HFF-Myc (cell line): ENCODE data around the gene SRGAP3.
A peak's percentile ranks its signal among the peaks of the same experiment; 100 is the strongest.

Experiments
- DNase-seq: peaks from one replicate; pipeline ENCODE4 v3.0.0-alpha.2; 2011; ENCODE audit warnings: low read depth; ENCODE audit errors: extremely low read depth
- H3K4me3 ChIP-seq: replicated peaks from 2 replicates; pipeline ENCODE4 v1.5.1; 2011; ENCODE audit warnings: low read depth, mild to moderate bottlenecking, control low read depth, low read length
- TF ChIP-seq, protein P1 (sequence below): IDR thresholded peaks from 2 replicates; pipeline ENCODE4 v1.5.1; 2012; ENCODE audit warnings: mild to moderate bottlenecking, low read depth, low read length, control low read depth; ENCODE audit errors: missing control alignments

The SRGAP3 gene

DNA sequence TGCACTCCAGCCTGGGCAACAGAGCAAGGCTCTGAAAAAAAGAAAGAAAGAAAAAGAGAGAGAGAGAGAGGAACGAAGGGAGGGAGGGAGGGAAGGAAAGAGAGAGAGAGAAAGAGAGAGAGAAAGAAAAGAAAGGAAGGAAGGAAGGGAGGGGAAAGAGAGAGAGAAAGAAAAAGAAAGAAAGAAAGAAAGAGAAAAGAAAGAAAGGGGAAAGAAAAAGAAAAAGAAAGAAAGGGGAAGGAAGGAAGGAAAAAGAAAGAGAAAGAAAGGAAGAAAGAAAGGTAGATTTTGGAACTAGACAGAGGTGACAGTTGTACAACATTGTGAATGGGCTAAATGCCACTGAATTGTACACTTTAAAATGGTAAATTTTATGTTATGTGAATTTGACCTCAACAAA lies 5.3 kb upstream of the SRGAP3 start:
- no peak for DNase-seq
- H3K4me3 ChIP-seq = no peak overlapping the region
- TF ChIP-seq, protein P1, sequence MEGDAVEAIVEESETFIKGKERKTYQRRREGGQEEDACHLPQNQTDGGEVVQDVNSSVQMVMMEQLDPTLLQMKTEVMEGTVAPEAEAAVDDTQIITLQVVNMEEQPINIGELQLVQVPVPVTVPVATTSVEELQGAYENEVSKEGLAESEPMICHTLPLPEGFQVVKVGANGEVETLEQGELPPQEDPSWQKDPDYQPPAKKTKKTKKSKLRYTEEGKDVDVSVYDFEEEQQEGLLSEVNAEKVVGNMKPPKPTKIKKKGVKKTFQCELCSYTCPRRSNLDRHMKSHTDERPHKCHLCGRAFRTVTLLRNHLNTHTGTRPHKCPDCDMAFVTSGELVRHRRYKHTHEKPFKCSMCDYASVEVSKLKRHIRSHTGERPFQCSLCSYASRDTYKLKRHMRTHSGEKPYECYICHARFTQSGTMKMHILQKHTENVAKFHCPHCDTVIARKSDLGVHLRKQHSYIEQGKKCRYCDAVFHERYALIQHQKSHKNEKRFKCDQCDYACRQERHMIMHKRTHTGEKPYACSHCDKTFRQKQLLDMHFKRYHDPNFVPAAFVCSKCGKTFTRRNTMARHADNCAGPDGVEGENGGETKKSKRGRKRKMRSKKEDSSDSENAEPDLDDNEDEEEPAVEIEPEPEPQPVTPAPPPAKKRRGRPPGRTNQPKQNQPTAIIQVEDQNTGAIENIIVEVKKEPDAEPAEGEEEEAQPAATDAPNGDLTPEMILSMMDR = no peak

DNA sequence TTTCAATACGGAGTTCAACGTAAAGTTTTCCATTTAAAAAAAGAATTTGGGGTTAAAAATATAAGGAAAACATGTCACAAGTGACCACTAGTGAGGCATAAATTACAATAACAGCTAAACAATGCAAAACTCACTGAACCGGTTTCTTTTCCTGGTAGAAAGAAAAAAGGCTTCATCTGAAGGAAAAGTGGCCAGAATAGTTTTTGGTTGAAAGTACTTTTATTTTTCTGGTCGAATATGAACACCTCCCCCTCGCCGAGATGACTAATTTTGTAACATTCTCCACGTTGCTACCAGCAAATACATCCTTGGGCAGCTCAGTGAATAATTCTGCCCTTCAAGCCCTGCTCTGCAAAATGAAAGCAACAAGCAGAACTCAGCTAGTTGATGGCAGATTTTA lies 3.9 kb upstream of the SRGAP3 start:
- TF ChIP-seq, protein P1 = no peak
- DNase-seq = no peak
- no peak overlapping the region for H3K4me3 ChIP-seq

DNA sequence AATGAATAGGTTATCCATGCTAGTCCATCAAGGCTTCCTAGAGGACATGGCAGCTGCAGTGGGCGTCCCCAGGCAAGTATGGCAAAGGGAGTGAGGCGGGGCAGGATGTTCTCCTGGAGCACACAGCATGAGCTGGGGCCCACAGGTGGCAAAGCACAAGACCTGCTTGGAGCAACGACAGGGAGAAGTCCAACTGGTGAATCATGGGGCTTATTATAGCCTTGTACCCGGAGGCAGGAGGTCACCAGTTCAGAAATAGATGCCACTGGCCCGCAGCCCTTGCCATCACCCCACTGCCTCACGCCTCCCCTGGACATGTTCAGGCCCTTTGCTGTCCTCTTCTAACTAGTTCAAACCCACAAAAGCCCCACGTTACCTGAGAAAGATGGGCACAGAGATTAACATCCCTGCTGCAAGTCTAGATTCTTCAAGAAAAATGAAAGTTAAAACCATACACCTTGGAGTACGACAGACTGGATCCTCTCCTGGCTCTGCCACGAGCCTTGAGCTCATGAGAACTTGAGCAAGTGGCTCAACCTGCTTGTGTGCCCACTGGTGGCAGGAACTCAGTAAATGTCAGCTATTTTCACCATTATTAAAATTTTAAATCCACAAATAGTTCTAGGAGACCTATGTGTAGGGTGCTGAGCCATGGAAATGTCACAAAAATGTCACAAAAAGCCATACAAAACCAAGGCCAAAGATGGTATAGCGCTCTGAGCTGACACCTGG lies 1.8 kb upstream of the SRGAP3 start:
- DNase-seq = no peak
- TF ChIP-seq, protein P1 = no peak
- H3K4me3 ChIP-seq = no peak overlapping the region

DNA sequence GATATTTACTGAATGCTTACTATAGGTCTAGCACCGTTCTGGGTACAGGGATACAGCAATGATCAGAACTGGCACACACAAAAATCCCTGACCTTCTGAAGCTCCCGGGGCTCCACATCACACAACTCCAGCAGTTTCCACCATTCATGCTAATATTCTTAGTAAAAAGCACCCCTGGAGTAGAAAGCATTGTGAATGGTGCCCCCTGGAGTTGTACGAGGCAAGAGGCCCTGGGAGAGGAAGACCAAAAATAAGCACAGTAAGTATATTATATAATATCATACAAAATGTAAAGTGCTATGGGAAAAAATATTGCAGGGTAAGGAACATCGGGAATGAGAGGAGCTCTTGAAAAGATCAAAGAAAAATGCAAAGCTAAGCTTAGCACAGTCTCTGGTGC lies 790 bp upstream of the SRGAP3 start:
- TF ChIP-seq, protein P1 = no peak
- DNase-seq = no peak
- H3K4me3 ChIP-seq = no peak overlapping the region

DNA sequence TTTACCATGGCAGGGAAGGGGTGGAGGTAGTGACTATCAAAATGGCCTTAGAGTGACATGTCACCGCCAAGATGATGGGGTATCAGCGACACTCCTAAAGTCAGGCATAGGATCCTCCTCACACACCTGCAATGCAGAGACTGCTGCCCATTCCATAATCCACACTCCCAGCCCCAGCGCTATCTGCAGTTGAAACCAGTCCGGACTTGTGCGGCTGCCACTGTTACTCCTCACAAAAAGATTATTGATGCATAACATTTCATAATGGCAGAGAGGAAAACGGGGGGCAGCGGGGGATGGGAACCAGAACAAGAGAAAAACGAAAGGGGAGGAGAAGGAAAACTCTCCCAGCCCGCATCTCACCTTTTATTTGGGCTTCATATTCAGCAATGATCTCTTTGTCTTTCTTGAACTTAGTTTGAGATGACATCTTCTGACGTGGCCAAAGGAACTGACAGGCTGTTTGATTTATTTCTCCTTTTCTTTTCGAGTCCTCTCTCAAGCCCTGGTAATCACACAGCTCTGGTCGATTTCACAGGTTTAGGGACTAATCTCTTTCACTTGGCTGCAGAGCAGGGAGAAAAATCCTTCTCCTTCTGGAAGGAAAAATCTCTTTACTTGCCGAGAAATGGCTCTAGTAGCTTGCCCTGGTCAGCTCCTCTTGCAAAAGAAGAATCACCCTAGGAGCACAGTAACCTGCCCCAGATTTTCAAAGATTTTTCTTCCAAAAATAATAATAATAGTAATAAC lies 749 bp downstream of the SRGAP3 start:
- TF ChIP-seq, protein P1 = no peak
- no peak for DNase-seq
- peak overlapping the region; percentile 38 for H3K4me3 ChIP-seq

DNA sequence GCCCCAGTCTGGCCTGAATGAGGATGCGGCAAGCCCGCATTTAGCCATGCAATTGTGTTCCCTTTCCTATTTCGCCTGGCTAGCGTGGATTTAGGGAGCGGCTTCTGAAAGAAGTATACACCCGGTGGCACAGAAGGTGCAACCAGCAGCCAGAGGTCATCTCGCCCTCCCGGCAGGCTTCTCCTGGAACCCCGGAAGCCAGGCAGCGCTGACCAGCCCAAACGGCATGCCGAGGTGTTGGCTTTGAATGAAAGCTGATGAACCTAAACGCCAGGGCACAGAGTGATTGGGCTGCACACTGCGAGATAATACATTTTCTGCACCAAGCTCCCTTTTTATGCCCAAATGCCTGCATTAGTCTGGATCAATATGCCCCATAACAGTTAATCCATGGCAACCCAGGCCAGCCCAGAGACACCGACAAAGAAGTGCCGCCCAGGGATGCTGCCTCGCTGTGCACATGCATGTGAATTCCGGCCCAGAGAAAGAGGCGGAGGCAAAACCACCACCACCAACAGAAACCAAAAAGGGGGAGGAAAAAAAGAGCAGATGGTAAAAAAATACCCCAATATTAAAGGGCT lies 1.4 kb downstream of the SRGAP3 start:
- peak overlapping the region; percentile 38; the same call in 1 of the 2 replicates for H3K4me3 ChIP-seq
- DNase-seq = no peak
- TF ChIP-seq, protein P1 = no peak
